CD4-positive, alpha-beta memory T cell (primary cell): ENCODE results near the gene PCDHA3. TPM values are rescaled to one million over a fixed set of nuclear protein-coding genes. Genes with fewer than 3 reads are reported as not detected.
"Not testable (repeated sequence)": the region's sequence is repeated elsewhere in the genome, so short reads cannot be mapped to it uniquely, and the experiment has no call there.

ENCODE experiments used
- CTCF ChIA-PET: fragments of 350-600 bp; sonication (Branson Sonifier 250); formaldehyde crosslinking; loops from one replicate; lab custom pipeline; 2021; ENCODE audit warnings: inconsistent platforms; ENCODE audit not compliant: partially characterized antibody; lab: Charles Lee
- POLR2A ChIA-PET: fragments of 350-600 bp; sonication (Branson Sonifier 250); formaldehyde crosslinking; loops from one replicate; lab custom pipeline; 2021; ENCODE audit not compliant: partially characterized antibody; lab: Charles Lee
- DNase-seq, 5 donors: peaks; one replicate each; pipeline versions ENCODE4 v3.0.0 to v3.0.0-alpha.2; 2020 to 2022; ENCODE audit warnings: mixed read lengths in 1 of 5
- H3K27ac ChIP-seq: one replicate; pipeline ENCODE4 v1.7.0; 2013; ENCODE audit warnings: low read depth, low read length
- H3K27me3 ChIP-seq: 2 replicates; pipeline ENCODE4 v1.7.0; 2013; ENCODE audit warnings: mild to moderate bottlenecking, low read length, moderate library complexity; ENCODE audit not compliant: insufficient read depth
- H3K36me3 ChIP-seq: 2 replicates; pipeline ENCODE4 v1.7.0; 2013; ENCODE audit warnings: mild to moderate bottlenecking, low read length, moderate library complexity; ENCODE audit not compliant: insufficient read depth
- H3K4me1 ChIP-seq: 2 replicates; pipeline ENCODE4 v1.7.0; 2013; ENCODE audit warnings: mild to moderate bottlenecking, low read length, moderate library complexity; ENCODE audit not compliant: insufficient read depth
- H3K4me3 ChIP-seq, 2 donors: one replicate each; pipeline ENCODE4 v1.7.0; 2013; ENCODE audit warnings: low read length in 2 of 2, mild to moderate bottlenecking in 1 of 2
- H3K9me3 ChIP-seq, 2 donors: one replicate each; pipeline ENCODE4 v1.7.0; 2013; ENCODE audit warnings: low read length in 2 of 2, control low read depth in 1 of 2; ENCODE audit not compliant: control insufficient read depth in 1 of 2
- H3K27ac Mint-ChIP-seq, 7 donors: one replicate each; pipeline ENCODE4 v1.8.0; 2020 to 2021; ENCODE audit warnings: mixed read lengths in 7 of 7, mild to moderate bottlenecking in 6 of 7, inconsistent platforms in 3 of 7, moderate library complexity in 3 of 7
- H3K27me3 Mint-ChIP-seq, 2 donors: one replicate each; pipeline ENCODE4 v1.8.0; 2020 to 2021; ENCODE audit warnings: mixed read lengths in 2 of 2
- H3K36me3 Mint-ChIP-seq, 2 donors: one replicate each; pipeline ENCODE4 v1.8.0; 2020 to 2021; ENCODE audit warnings: mixed read lengths in 2 of 2, inconsistent platforms in 1 of 2, mild to moderate bottlenecking in 1 of 2
- H3K4me1 Mint-ChIP-seq, 4 donors: one replicate each; pipeline ENCODE4 v1.8.0; 2020 to 2021; ENCODE audit warnings: mixed read lengths in 4 of 4, mild to moderate bottlenecking in 1 of 4
- H3K4me3 Mint-ChIP-seq, 8 donors: one replicate each; pipeline ENCODE4 v1.8.0; 2020 to 2021; ENCODE audit warnings: mixed read lengths in 8 of 8, mild to moderate bottlenecking in 7 of 8, moderate library complexity in 6 of 8, inconsistent platforms in 3 of 8
- H3K9me3 Mint-ChIP-seq, 8 donors: one replicate each; pipeline ENCODE4 v1.8.0; 2020 to 2021; ENCODE audit warnings: mixed read lengths in 8 of 8, mild to moderate bottlenecking in 5 of 8, inconsistent platforms in 3 of 8, moderate library complexity in 1 of 8
- intact Hi-C: fragments of 100-400 bp; cut with micrococcal nuclease; formaldehyde crosslinking; loops from one replicate; pipeline ENCODE4 v1.15.1; 2023
- polyA plus RNA-seq, 2 donors: library from polyadenylated mRNA; unstranded; fragments of 300-500 nt; fragmentation: Illumina TruSeq; gene quantifications; one replicate each; pipeline ENCODE4 v1.2.3, GENCODE V29; 2021
- total RNA-seq, 2 experiments: library from RNA; stranded (reverse); gene quantifications; one replicate each; pipeline ENCODE4 v1.2.3, GENCODE V29; 2021

The PCDHA3 gene
- total and polyA plus RNA-seq, 4 experiments from 2014 or later, result not detected

DNA sequence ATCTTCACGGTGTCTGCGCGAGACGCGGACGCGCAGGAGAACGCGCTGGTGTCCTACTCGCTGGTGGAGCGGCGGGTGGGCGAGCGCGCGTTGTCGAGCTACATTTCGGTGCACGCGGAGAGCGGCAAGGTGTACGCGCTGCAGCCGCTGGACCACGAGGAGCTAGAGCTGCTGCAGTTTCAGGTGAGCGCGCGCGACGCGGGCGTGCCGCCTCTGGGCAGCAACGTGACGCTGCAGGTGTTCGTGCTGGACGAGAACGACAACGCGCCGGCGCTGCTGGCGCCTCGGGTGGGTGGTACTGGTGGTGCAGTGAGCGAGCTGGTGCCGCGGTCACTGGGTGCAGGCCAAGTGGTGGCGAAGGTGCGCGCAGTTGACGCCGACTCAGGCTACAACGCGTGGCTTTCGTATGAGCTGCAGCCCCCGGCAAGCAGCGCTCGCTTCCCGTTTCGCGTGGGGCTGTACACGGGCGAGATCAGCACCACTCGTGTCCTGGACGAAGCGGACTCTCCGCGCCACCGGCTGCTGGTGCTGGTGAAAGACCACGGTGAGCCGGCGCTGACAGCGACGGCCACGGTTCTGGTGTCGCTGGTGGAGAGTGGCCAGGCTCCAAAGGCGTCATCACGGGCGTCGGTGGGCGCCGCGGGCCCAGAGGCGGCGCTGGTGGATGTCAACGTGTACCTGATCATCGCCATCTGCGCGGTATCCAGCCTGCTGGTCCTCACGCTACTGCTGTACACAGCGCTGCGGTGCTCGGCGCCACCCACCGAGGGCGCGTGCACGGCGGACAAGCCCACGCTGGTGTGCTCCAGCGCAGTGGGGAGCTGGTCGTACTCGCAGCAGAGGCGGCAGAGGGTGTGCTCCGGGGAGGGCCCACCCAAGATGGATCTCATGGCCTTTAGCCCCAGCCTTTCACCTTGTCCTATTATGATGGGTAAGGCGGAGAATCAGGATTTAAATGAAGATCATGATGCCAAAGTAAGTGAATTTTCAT, 28.9 kb downstream of the PCDHA3 start:
- CTCF ChIA-PET, H3K27ac ChIP-seq, H3K4me1 ChIP-seq, intact Hi-C loops, H3K4me1 Mint-ChIP-seq, DNase-seq, H3K4me3 ChIP-seq, H3K36me3 ChIP-seq, H3K27me3 ChIP-seq, H3K27ac Mint-ChIP-seq, POLR2A ChIA-PET, H3K36me3 Mint-ChIP-seq, H3K4me3 Mint-ChIP-seq, H3K9me3 ChIP-seq: not testable (repeated sequence)
- peaks cover 3 to 66% (median 46%) of the 10 kb centered on the region in 8 donors for H3K9me3 Mint-ChIP-seq
- peaks cover 18 to 21% of the 10 kb centered on the region in 2 donors for H3K27me3 Mint-ChIP-seq

DNA sequence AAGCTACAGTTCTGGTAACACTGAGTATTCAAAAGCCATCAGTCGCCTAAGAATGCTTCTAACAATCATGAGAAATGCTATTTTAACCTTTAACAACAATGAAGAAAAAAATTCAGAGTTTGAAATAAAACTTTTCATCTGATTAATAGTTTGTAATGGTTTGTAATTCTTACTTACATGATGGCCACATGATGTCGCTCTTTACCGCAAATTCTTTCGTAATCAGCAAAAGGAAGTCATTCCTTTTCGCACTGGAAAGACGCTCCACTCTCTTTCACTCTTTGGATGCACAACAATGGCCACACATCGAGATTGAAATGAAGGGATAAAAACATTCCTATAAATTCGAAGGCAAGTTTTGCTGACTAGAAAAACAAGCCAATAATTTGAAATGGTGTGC, 33.1 kb downstream of the PCDHA3 start, which contains the start of gene PCDHA7:
Gene PCDHA7, plus strand, starts transcription at position 277 of the 400 bp plus-strand sequence. Its CDS starts 115 bp downstream, at position 392.
- Histone ChIP-seq H3K4me3 (no peak within 1 kb of the TSS), H3K9me3 (no peaks in the 10 kb centered on the region), H3K4me1 (no peaks in the 10 kb centered on the region), H3K36me3 (no peaks in the 10 kb centered on the region), H3K27ac (no peak within 1 kb of the TSS), H3K27me3 (no peaks in the 10 kb centered on the region)
- ChIA-PET POLR2A (no interaction called here), CTCF (no interaction called here)
- peaks cover 3 to 4% of the 10 kb centered on the region in 2 donors for H3K36me3 Mint-ChIP-seq
- H3K4me1 Mint-ChIP-seq, result peaks cover 0 to 3% (median 0%) of the 10 kb centered on the region in 4 donors
- intact Hi-C loops, result no loop called here
- no peak within 1 kb of the TSS for H3K27ac Mint-ChIP-seq
- peaks cover 0 to 46% (median 31%) of the 10 kb centered on the region in 8 donors for H3K9me3 Mint-ChIP-seq
- peak within 1 kb of the TSS in 1 of 8 donors; percentile 18 for H3K4me3 Mint-ChIP-seq
- DNase-seq, result no peak
- H3K27me3 Mint-ChIP-seq, result peaks cover 9 to 15% of the 10 kb centered on the region in 2 donors

DNA sequence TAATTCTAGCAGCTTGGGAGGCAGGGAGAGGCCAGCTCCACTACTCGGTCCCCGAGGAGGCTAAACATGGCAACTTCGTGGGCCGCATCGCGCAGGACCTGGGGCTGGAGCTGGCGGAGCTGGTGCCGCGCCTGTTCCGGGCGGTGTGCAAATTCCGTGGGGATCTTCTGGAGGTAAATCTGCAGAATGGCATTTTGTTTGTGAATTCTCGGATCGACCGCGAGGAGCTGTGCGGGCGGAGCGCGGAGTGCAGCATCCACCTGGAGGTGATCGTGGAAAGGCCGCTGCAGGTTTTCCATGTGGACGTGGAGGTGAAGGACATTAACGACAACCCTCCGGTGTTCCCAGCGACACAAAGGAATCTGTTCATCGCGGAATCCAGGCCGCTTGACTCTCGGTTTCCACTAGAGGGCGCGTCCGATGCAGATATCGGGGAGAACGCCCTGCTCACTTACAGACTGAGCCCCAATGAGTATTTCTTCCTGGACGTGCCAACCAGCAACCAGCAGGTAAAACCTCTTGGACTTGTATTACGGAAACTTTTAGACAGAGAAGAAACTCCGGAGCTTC, 33.7 kb downstream of the PCDHA3 start:
- peaks cover 9 to 15% of the 10 kb centered on the region in 2 donors for H3K27me3 Mint-ChIP-seq
- H3K4me1 Mint-ChIP-seq, H3K36me3 Mint-ChIP-seq, CTCF ChIA-PET, POLR2A ChIA-PET, DNase-seq, H3K4me3 Mint-ChIP-seq, H3K36me3 ChIP-seq, H3K27me3 ChIP-seq, H3K4me3 ChIP-seq, H3K4me1 ChIP-seq, intact Hi-C loops, H3K9me3 ChIP-seq, H3K27ac ChIP-seq, H3K27ac Mint-ChIP-seq: not testable (repeated sequence)
- H3K9me3 Mint-ChIP-seq, result peaks cover 0 to 45% (median 30%) of the 10 kb centered on the region in 8 donors

DNA sequence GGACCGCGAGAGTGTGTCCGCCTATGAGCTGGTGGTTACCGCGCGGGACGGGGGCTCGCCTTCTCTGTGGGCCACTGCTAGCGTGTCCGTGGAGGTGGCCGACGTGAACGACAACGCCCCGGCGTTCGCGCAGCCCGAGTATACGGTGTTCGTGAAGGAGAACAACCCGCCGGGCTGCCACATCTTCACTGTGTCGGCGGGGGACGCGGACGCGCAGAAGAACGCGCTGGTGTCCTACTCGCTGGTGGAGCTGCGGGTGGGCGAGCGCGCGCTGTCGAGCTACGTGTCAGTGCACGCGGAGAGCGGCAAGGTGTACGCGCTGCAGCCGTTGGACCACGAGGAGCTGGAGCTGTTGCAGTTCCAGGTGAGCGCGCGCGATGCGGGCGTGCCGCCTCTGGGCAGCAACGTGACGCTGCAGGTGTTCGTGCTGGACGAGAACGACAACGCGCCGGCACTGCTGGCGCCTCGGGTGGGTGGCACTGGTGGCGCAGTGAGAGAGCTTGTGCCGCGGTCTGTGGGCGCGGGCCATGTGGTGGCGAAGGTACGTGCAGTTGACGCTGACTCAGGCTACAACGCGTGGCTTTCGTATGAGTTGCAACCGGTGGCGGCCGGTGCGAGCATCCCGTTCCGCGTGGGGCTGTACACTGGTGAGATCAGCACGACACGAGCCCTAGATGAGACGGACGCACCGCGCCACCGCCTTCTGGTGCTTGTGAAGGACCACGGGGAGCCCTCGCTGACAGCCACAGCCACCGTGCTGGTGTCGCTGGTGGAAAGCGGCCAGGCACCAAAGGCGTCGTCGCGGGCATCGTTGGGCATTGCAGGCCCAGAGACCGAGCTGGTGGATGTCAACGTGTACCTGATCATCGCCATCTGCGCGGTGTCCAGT, 35.0 kb downstream of the PCDHA3 start:
- Histone ChIP-seq H3K4me1 (no peaks in the 10 kb centered on the region), H3K36me3 (no peaks in the 10 kb centered on the region), H3K27me3 (no peaks in the 10 kb centered on the region), H3K27ac (no peak overlapping the region), H3K9me3 (no peaks in the 10 kb centered on the region), H3K4me3 (no peak overlapping the region)
- Mint-ChIP-seq H3K4me3 (no peak overlapping the region), H3K27me3 (peaks cover 15 to 16% of the 10 kb centered on the region in 2 donors), H3K9me3 (peaks cover 0 to 49% (median 35%) of the 10 kb centered on the region in 8 donors), H3K27ac (no peak overlapping the region), H3K4me1 (peaks cover 0 to 3% (median 0%) of the 10 kb centered on the region in 4 donors), H3K36me3 (peaks cover 1 to 4% of the 10 kb centered on the region in 2 donors)
- ChIA-PET POLR2A (no interaction called here), CTCF (no interaction called here)
- intact Hi-C loops, result no loop called here
- no peak for DNase-seq

DNA sequence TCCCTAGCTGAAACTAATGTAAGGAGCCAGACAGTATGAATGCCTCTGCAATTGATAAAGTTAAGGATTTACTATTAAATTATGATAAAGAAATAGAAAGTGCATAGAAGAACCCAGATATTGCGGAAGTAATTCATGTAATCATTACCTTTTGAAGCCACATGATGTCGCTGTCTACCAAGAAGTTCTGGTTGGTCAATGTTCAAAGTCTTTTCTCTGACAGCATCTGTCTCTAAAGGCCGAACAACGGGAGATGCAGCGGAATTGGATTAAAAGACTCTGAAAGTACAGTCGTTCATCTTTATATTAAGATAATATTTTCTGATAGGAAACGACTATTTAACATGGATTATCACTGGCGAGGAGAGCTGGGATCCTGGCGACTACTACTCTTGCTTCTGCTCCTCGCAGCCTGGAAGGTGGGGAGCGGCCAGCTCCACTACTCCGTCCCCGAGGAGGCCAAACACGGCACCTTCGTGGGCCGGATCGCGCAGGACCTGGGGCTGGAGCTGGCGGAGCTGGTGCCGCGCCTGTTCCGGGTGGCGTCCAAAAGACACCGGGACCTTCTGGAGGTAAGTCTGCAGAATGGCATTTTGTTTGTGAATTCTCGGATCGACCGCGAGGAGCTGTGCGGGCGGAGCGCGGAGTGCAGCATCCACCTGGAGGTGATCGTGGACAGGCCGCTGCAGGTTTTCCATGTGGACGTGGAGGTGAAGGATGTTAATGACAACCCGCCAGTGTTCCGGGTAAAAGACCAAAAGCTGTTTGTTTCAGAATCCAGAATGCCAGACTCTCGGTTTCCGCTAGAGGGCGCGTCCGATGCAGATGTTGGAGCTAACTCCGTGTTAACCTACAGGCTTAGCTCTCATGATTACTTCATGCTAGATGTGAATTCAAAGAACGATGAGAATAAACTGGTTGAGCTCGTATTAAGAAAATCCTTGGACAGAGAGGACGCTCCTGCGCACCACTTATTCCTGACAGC, 40.4 kb downstream of the PCDHA3 start, which contains the start of gene PCDHA8:
Gene PCDHA8, plus strand, starts transcription at position 210 of the 985 bp plus-strand sequence. Its CDS starts 135 bp downstream, at position 345.
- no peaks in the 10 kb centered on the region for H3K4me1 ChIP-seq
- POLR2A ChIA-PET, result no interaction called here
- H3K4me3 ChIP-seq, result no peak within 1 kb of the TSS
- CTCF ChIA-PET, result no interaction called here
- H3K9me3 ChIP-seq, result no peaks in the 10 kb centered on the region
- intact Hi-C loops, result no loop called here
- no peaks in the 10 kb centered on the region for H3K36me3 ChIP-seq
- Mint-ChIP-seq H3K4me1 (no peaks in the 10 kb centered on the region), H3K36me3 (peaks cover 0 to 1% of the 10 kb centered on the region in 2 donors), H3K9me3 (peaks cover 0 to 44% (median 19%) of the 10 kb centered on the region in 8 donors), H3K4me3 (peak within 1 kb of the TSS in 3 of 8 donors; percentile 6 to 34 (median 17)), H3K27ac (no peak within 1 kb of the TSS), H3K27me3 (peaks cover 2 to 10% of the 10 kb centered on the region in 2 donors)
- peak in 1 of 5 donors; percentile 8 for DNase-seq
- no peaks in the 10 kb centered on the region for H3K27me3 ChIP-seq
- no peak within 1 kb of the TSS for H3K27ac ChIP-seq
